Glomerular endothelial cell (primary cell): ENCODE data around the gene THBS2. TPM values are rescaled to one million over a fixed set of nuclear protein-coding genes. Genes with fewer than 3 reads are reported as not detected.

Source experiments
- DNase-seq: peaks from one replicate; pipeline ENCODE4 v3.0.0-alpha.2; 2011; ENCODE audit warnings: low read depth, low spot score; ENCODE audit errors: extremely low read depth
- total RNA-seq: library from RNA; depleted of rRNA; stranded (reverse); fragments of >200 nt; gene quantifications from 2 replicates; pipeline ENCODE4 v1.2.3, GENCODE V29; 2015

THBS2 gene
- total RNA-seq, 1 donor from 2014 or later: 11.1 TPM

DNA sequence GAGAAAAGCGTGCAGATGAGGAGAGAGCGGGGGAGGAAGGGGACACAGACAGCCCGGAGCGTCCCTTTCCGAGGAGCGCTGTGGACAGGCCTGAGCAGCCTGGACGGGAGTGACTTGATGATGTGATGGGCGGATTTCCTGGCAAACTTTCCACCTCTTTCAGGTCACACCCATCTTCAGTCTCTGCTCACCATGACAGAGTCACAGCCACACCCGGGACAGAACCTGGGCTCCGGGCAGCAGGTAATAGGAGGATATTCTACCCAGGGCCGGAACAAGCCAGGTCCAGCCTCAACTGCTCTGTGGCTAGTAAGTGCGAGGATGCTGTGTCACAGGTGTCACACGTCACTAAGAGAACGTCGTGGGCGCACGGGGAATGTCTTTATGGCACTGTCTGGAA, 84.3 kb downstream of the THBS2 start:
- DNase-seq: no peak

DNA sequence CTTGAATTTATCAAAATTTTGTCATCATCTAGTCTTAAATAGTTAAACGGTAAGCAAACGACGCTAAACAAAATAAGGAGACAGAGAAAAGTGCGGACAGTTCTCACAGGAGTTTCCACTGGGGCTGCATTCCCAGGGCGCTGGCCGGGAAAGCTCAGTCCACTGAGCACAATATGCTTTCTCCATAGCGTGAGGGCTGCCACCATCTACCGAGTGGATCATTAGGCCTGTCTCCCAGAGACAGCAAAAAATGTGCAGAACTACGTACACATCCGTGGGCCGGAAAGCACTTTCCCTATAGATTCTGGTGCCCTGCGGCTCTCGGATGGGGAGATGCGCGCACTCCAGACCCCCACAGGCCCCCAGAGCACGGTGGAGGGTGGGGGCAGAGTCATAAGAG, 84.9 kb downstream of the THBS2 start:
- no peak for DNase-seq

DNA sequence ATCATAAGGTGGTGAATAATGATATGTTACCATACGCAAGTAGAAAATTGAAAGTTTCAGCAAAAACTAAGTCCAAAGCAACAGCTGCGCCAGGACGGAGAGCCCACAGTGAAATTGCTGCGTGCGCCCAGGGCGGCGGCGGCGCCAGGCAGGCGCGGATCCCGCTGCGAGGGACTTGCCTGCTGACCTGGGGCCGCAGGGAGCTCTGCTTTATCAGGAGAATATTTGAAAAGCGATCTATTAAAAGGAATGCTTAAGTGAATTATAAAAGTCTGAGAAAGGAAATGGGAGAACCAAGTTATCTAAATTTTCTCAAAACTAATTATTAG, 85.4 kb downstream of the THBS2 start:
- DNase-seq: no peak

DNA sequence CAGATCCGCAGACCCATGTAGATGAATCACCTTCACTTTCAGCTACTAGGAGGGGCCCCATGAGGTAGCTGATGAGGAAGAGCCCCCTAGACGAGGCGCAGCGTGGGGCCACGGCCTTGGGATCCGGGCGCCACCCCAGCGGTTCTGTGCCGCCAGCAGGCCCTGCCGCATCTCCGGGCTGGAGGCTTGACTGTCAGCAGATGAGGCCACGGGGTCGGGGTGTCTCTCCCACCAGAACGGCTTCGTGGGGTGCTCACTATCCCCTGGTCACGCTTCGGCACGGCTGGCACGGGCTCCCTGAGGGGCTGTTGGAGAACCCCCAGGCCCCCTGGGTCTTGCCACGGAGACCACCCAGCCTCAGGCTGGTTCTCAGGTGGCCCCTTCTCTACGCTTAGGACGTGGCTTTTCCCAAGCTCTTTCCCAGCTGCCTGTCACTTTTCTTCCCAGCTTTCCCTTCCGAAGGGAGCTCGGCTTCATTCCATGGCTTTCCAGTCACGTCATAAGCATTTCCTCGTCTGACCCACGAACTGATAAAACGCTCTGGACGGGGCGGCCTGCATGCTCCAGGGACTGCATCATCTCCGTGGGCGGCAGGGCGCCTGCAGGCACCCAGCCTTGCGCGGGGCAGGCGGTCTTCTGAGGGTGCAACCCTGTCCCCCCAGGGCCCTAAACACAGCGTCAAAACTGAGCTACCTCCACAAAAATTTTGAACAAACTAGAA, 85.9 kb downstream of the THBS2 start:
- no peak for DNase-seq

DNA sequence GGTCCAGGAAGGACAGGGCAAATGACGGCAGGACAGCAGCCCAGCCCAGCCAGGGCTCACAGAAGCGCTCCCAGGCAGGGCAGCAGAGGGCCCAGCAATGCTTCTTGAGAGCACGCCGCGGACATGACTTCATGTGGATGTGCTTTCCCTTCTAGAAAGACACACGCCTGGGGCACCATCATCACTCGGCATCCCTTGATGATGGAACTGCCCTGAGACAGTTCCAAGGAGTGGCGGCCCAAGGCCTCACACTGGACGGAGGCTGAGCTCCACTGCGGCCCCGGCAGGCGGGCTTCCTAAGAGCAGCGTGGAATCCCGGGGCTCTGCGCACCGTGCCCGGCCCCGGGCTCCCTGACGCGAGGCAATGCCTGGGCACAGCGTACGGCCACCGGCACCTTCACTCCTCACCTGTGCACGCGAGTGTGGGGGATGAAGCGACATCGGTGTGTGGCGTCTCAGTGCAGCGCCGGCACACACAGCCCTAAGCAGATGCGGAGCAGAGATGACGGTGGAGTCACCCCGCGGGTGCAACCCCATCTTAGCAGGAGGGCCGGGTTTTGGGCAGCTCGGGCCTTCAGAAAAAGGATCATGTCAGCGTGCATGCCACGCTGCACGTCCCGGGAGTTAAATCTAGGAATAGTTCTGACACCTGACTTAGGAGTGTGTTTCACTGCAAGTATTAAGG, 86.6 kb downstream of the THBS2 start:
- DNase-seq: no peak
